Neuronal stem cell (in vitro differentiated cells): ENCODE data around the gene PLCH1.
"Not testable (repeated sequence)": the region's sequence is repeated elsewhere in the genome, so short reads cannot be mapped to it uniquely, and the experiment has no call there.

Experiments
- DNase-seq: peaks from one replicate; pipeline ENCODE4 v3.0.0-alpha.2; 2013; ENCODE audit warnings: low spot score
- H2AFZ ChIP-seq: one replicate; pipeline ENCODE4 v1.6.1; 2013; ENCODE audit warnings: mild to moderate bottlenecking, low read length, inconsistent platforms
- H2AK5ac ChIP-seq: 2 replicates; pipeline ENCODE4 v1.6.1; 2013; ENCODE audit warnings: low read depth, mild to moderate bottlenecking, inconsistent platforms, low read length, moderate library complexity, mixed read lengths
- H2BK120ac ChIP-seq: 2 replicates; pipeline ENCODE4 v1.6.1; 2013; ENCODE audit warnings: low read depth, mild to moderate bottlenecking, inconsistent platforms, low read length, moderate library complexity, mixed read lengths
- H2BK12ac ChIP-seq: one replicate; pipeline ENCODE4 v1.6.1; 2013; ENCODE audit warnings: low read length, inconsistent platforms
- H2BK15ac ChIP-seq: 2 replicates; pipeline ENCODE4 v1.6.1; 2013; ENCODE audit warnings: mild to moderate bottlenecking, low read length, inconsistent platforms, mixed read lengths
- H2BK5ac ChIP-seq: one replicate; pipeline ENCODE4 v1.6.1; 2013; ENCODE audit warnings: inconsistent platforms, mild to moderate bottlenecking, low read length, moderate library complexity
- H3K14ac ChIP-seq: one replicate; pipeline ENCODE4 v1.6.1; 2013; ENCODE audit warnings: low read length, inconsistent platforms
- H3K18ac ChIP-seq: 2 replicates; pipeline ENCODE4 v1.6.1; 2013; ENCODE audit warnings: low read length, inconsistent platforms
- H3K23ac ChIP-seq: 2 replicates; pipeline ENCODE4 v1.6.1; 2013; ENCODE audit warnings: low read depth, mild to moderate bottlenecking, mixed read lengths, low read length, inconsistent platforms; ENCODE audit not compliant: poor library complexity
- H3K27ac ChIP-seq: replicated peaks from 3 replicates; pipeline ENCODE4 v1.5.1; 2013; ENCODE audit warnings: low read length, inconsistent platforms
- H3K27me3 ChIP-seq, 3 experiments: 2 replicates each; pipeline ENCODE4 v1.6.1; 2013; ENCODE audit warnings: low read length in 3 of 3, mild to moderate bottlenecking in 2 of 3, inconsistent platforms in 1 of 3, low read depth in 1 of 3, mixed read lengths in 1 of 3, moderate library complexity in 1 of 3; ENCODE audit not compliant: control insufficient read depth in 3 of 3, insufficient read depth in 3 of 3
- H3K36me3 ChIP-seq, 2 donors: replicated peaks in 1 of 2; 2 replicates each; pipeline ENCODE4 v1.6.1; 2013; ENCODE audit warnings: low read length in 2 of 2; ENCODE audit not compliant: control insufficient read depth in 2 of 2, insufficient read depth in 2 of 2
- H3K4ac ChIP-seq: 2 replicates; pipeline ENCODE4 v1.6.1; 2013; ENCODE audit warnings: inconsistent platforms, mild to moderate bottlenecking, low read length, moderate library complexity
- H3K4me1 ChIP-seq, 2 donors: 1 replicate in 1 of 2; 2 replicates in 1 of 2; pipeline ENCODE4 v1.6.1; 2013; ENCODE audit warnings: low read length in 2 of 2, low read depth in 1 of 2; ENCODE audit not compliant: control insufficient read depth in 2 of 2, insufficient read depth in 1 of 2
- H3K4me2 ChIP-seq: one replicate; pipeline ENCODE4 v1.6.1; 2013; ENCODE audit warnings: mild to moderate bottlenecking, low read length, inconsistent platforms; ENCODE audit not compliant: insufficient read depth, poor library complexity, severe bottlenecking
- H3K4me3 ChIP-seq, 2 donors: 2 replicates each; pipeline ENCODE4 v1.5.1; 2013; ENCODE audit warnings: low read length in 2 of 2, mild to moderate bottlenecking in 2 of 2, inconsistent platforms in 1 of 2, moderate library complexity in 1 of 2
- H3K79me1 ChIP-seq: one replicate; pipeline ENCODE4 v1.6.1; 2013; ENCODE audit warnings: low read depth, mild to moderate bottlenecking, inconsistent platforms, low read length, moderate library complexity
- H3K9ac ChIP-seq: one replicate; pipeline ENCODE4 v1.6.1; 2013; ENCODE audit warnings: mild to moderate bottlenecking, low read depth, low read length, inconsistent platforms; ENCODE audit not compliant: poor library complexity
- H3K9me3 ChIP-seq, 2 donors: replicated peaks in 1 of 2; 2 replicates each; pipeline versions ENCODE3 to v1.6.1; 2013; ENCODE audit warnings: low read length in 2 of 2, mild to moderate bottlenecking in 2 of 2, inconsistent platforms in 1 of 2, low read depth in 1 of 2, mixed read lengths in 1 of 2, moderate library complexity in 1 of 2; ENCODE audit not compliant: control insufficient read depth in 2 of 2, insufficient read depth in 1 of 2
- H4K8ac ChIP-seq: one replicate; pipeline ENCODE4 v1.6.1; 2013; ENCODE audit warnings: low read depth, mild to moderate bottlenecking, inconsistent platforms, low read length, moderate library complexity
- H4K91ac ChIP-seq: one replicate; pipeline ENCODE4 v1.6.1; 2013; ENCODE audit warnings: low read length, low read depth, mild to moderate bottlenecking, inconsistent platforms; ENCODE audit not compliant: poor library complexity
- WGBS, 2 donors: extraction: QIAGEN DNeasy Blood & Tissue Kit; methylation state at CpG; one replicate each; pipeline ENCODE4 v1.1.7; 2013; ENCODE audit warnings: missing lambda C conversion rate in 2 of 2, mixed read lengths in 1 of 2; ENCODE audit not compliant: insufficient read length in 2 of 2, insufficient replicate concordance in 1 of 2; ENCODE audit errors: extremely low coverage in 2 of 2; 5-methylcytosine and 5-hydroxymethylcytosine counted together

Gene PLCH1

GRCh38 chr3:155398046-155398445, 346.8 kb downstream of the PLCH1 start:
- no peak overlapping the region for H4K8ac ChIP-seq
- no peak overlapping the region for H4K91ac ChIP-seq
- no peaks in the 10 kb centered on the region for H3K36me3 ChIP-seq
- no peaks in the 10 kb centered on the region for H3K79me1 ChIP-seq
- no peak overlapping the region for H3K9ac ChIP-seq
- H2BK5ac ChIP-seq: no peak overlapping the region
- no peaks in the 10 kb centered on the region for H3K27me3 ChIP-seq
- H3K4me2 ChIP-seq: no peak overlapping the region
- H2AFZ ChIP-seq: no peak overlapping the region
- H3K27ac ChIP-seq: no peak overlapping the region
- no peak overlapping the region for H3K4ac ChIP-seq
- no peak overlapping the region for H2BK15ac ChIP-seq
- H3K18ac ChIP-seq: no peak overlapping the region
- no peaks in the 10 kb centered on the region for H3K4me1 ChIP-seq
- H3K9me3 ChIP-seq: peaks cover 0 to 2% of the 10 kb centered on the region in 2 donors
- no peak overlapping the region for H2AK5ac ChIP-seq
- DNase-seq: no peak
- H3K4me3 ChIP-seq: no peak overlapping the region
- H2BK12ac ChIP-seq: no peak overlapping the region
- H3K23ac ChIP-seq: no peak overlapping the region
- no peak overlapping the region for H3K14ac ChIP-seq
- H2BK120ac ChIP-seq: no peak overlapping the region

- not testable (repeated sequence) for H4K91ac ChIP-seq, H3K23ac ChIP-seq, H3K4me1 ChIP-seq, H3K4ac ChIP-seq, H2BK12ac ChIP-seq, H3K79me1 ChIP-seq, H2AFZ ChIP-seq, H3K27ac ChIP-seq, H4K8ac ChIP-seq, H3K36me3 ChIP-seq, H2BK120ac ChIP-seq, H3K18ac ChIP-seq, H2BK15ac ChIP-seq, H2AK5ac ChIP-seq, DNase-seq, H3K14ac ChIP-seq, H3K9ac ChIP-seq, H3K27me3 ChIP-seq, H3K4me2 ChIP-seq, H3K9me3 ChIP-seq, H2BK5ac ChIP-seq, H3K4me3 ChIP-seq
- no CpG with 5 or more reads among the region's 2 CpGs for WGBS, 2 donors
These were observed 350.0 kb downstream of the PLCH1 start for GRCh38 chr3:155394896-155395295.

GRCh38 chr3:155394240-155394639, 350.6 kb downstream of the PLCH1 start:
- no peak overlapping the region for H4K91ac ChIP-seq
- H2AK5ac ChIP-seq: no peak overlapping the region
- no peaks in the 10 kb centered on the region for H3K27me3 ChIP-seq
- H3K9me3 ChIP-seq: peaks cover 0 to 2% of the 10 kb centered on the region in 2 donors
- H2BK5ac ChIP-seq: no peak overlapping the region
- H3K14ac ChIP-seq: no peak overlapping the region
- H2BK12ac ChIP-seq: no peak overlapping the region
- H3K36me3 ChIP-seq: no peaks in the 10 kb centered on the region
- H3K9ac ChIP-seq: no peak overlapping the region
- no peak overlapping the region for H3K18ac ChIP-seq
- H3K4me2 ChIP-seq: no peak overlapping the region
- no peak overlapping the region for H2BK120ac ChIP-seq
- H3K4me3 ChIP-seq: no peak overlapping the region
- H3K23ac ChIP-seq: no peak overlapping the region
- no CpG with 5 or more reads among the region's 1 CpG for WGBS, 2 donors
- H3K27ac ChIP-seq: no peak overlapping the region
- H4K8ac ChIP-seq: no peak overlapping the region
- no peak for DNase-seq
- H2AFZ ChIP-seq: no peak overlapping the region
- no peak overlapping the region for H2BK15ac ChIP-seq
- H3K4me1 ChIP-seq: peaks cover 0 to 5% of the 10 kb centered on the region in 2 donors
- no peak overlapping the region for H3K4ac ChIP-seq
- no peaks in the 10 kb centered on the region for H3K79me1 ChIP-seq

GRCh38 chr3:155393316-155393715, 351.6 kb downstream of the PLCH1 start:
- H2BK12ac ChIP-seq: no peak overlapping the region
- H3K27ac ChIP-seq: no peak overlapping the region
- H3K23ac ChIP-seq: no peak overlapping the region
- WGBS, 2 donors: no CpG with 5 or more reads among the region's 1 CpG
- no peaks in the 10 kb centered on the region for H3K27me3 ChIP-seq
- no peak overlapping the region for H2BK120ac ChIP-seq
- no peak overlapping the region for H2AFZ ChIP-seq
- H3K9ac ChIP-seq: no peak overlapping the region
- no peak overlapping the region for H2BK15ac ChIP-seq
- H3K14ac ChIP-seq: no peak overlapping the region
- no peak overlapping the region for H3K18ac ChIP-seq
- peaks cover 0 to 2% of the 10 kb centered on the region in 2 donors for H3K9me3 ChIP-seq
- H3K79me1 ChIP-seq: no peaks in the 10 kb centered on the region
- H3K4me1 ChIP-seq: peaks cover 0 to 5% of the 10 kb centered on the region in 2 donors
- no peak overlapping the region for H3K4me3 ChIP-seq
- no peak overlapping the region for H4K8ac ChIP-seq
- H3K4ac ChIP-seq: no peak overlapping the region
- H4K91ac ChIP-seq: no peak overlapping the region
- DNase-seq: no peak
- H2BK5ac ChIP-seq: no peak overlapping the region
- no peak overlapping the region for H2AK5ac ChIP-seq
- no peak overlapping the region for H3K4me2 ChIP-seq
- H3K36me3 ChIP-seq: no peaks in the 10 kb centered on the region
